Activated naive CD8-positive, alpha-beta T cell treated with anti-CD3 and anti-CD28 coated beads for 36 hours (primary cell): ENCODE measurements around the gene PI4K2B. TPM values are rescaled to one million over a fixed set of nuclear protein-coding genes. Genes with fewer than 3 reads are reported as not detected.
"Not testable (repeated sequence)": the region's sequence is repeated elsewhere in the genome, so short reads cannot be mapped to it uniquely, and the experiment has no call there.

ENCODE experiments used
- DNase-seq: peaks from one replicate; pipeline ENCODE4 v3.0.0; 2021
- H3K27ac Mint-ChIP-seq: one replicate; pipeline ENCODE4 v1.8.0; 2022; ENCODE audit warnings: mild to moderate bottlenecking, moderate library complexity, mixed read lengths
- H3K27me3 Mint-ChIP-seq: one replicate; pipeline ENCODE4 v1.8.0; 2022; ENCODE audit warnings: mild to moderate bottlenecking, mixed read lengths
- H3K36me3 Mint-ChIP-seq: one replicate; pipeline ENCODE4 v1.8.0; 2021; ENCODE audit warnings: mild to moderate bottlenecking, mixed read lengths
- H3K4me1 Mint-ChIP-seq: one replicate; pipeline ENCODE4 v1.8.0; 2021; ENCODE audit warnings: mixed read lengths
- H3K4me3 Mint-ChIP-seq: one replicate; pipeline ENCODE4 v1.8.0; 2022; ENCODE audit warnings: mild to moderate bottlenecking, moderate library complexity, mixed read lengths
- H3K9me3 Mint-ChIP-seq: one replicate; pipeline ENCODE4 v1.8.0; 2022; ENCODE audit warnings: mixed read lengths
- total RNA-seq, 2 experiments: library from RNA; stranded (reverse); gene quantifications; one replicate each; pipeline ENCODE4 v1.2.3, GENCODE V29; 2021

The PI4K2B gene
- total RNA-seq, 2 experiments from 2014 or later: 43.2 to 44.9 TPM

GRCh38 chr4:25253786-25254185 is 20.0 kb downstream of the PI4K2B start:
- not testable (repeated sequence) for DNase-seq, H3K9me3 Mint-ChIP-seq, H3K4me3 Mint-ChIP-seq, H3K27ac Mint-ChIP-seq, H3K27me3 Mint-ChIP-seq
- Mint-ChIP-seq H3K36me3 (peaks cover 17% of the 10 kb centered on the region), H3K4me1 (peaks cover 26% of the 10 kb centered on the region)

- no peak for DNase-seq
- no peaks in the 10 kb centered on the region for H3K27me3 Mint-ChIP-seq
- peaks cover 16% of the 10 kb centered on the region for H3K36me3 Mint-ChIP-seq
- no peaks in the 10 kb centered on the region for H3K9me3 Mint-ChIP-seq
- no peaks in the 10 kb centered on the region for H3K4me1 Mint-ChIP-seq
- no peak overlapping the region for H3K27ac Mint-ChIP-seq
- H3K4me3 Mint-ChIP-seq: no peak overlapping the region
These were observed 25.2 kb downstream of the PI4K2B start for GRCh38 chr4:25258980-25259578.

- Mint-ChIP-seq H3K27me3 (no peaks in the 10 kb centered on the region), H3K4me1 (no peaks in the 10 kb centered on the region), H3K9me3 (no peaks in the 10 kb centered on the region), H3K27ac (no peak overlapping the region), H3K36me3 (peaks cover 22% of the 10 kb centered on the region), H3K4me3 (no peak overlapping the region)
- no peak for DNase-seq
These were observed 38.0 kb downstream of the PI4K2B start for GRCh38 chr4:25271866-25272265.

GRCh38 chr4:25280210-25280609 is 46.4 kb downstream of the PI4K2B start:
- Mint-ChIP-seq H3K36me3 (peaks cover 19% of the 10 kb centered on the region), H3K27me3 (no peaks in the 10 kb centered on the region), H3K4me3 (no peak overlapping the region), H3K4me1 (no peaks in the 10 kb centered on the region), H3K9me3 (no peaks in the 10 kb centered on the region), H3K27ac (no peak overlapping the region)
- no peak for DNase-seq

GRCh38 chr4:25283948-25284347 is 50.1 kb downstream of the PI4K2B start:
- no peak overlapping the region for H3K27ac Mint-ChIP-seq
- peaks cover 13% of the 10 kb centered on the region for H3K27me3 Mint-ChIP-seq
- DNase-seq: no peak
- no peak overlapping the region for H3K4me3 Mint-ChIP-seq
- peaks cover 24% of the 10 kb centered on the region for H3K36me3 Mint-ChIP-seq
- H3K9me3 Mint-ChIP-seq: peaks cover 14% of the 10 kb centered on the region
- H3K4me1 Mint-ChIP-seq: no peaks in the 10 kb centered on the region

- Mint-ChIP-seq H3K4me3 (no peak overlapping the region), H3K27me3 (peaks cover 13% of the 10 kb centered on the region), H3K4me1 (no peaks in the 10 kb centered on the region), H3K36me3 (peaks cover 24% of the 10 kb centered on the region), H3K27ac (no peak overlapping the region), H3K9me3 (peaks cover 14% of the 10 kb centered on the region)
- DNase-seq: no peak
These were observed 50.6 kb downstream of the PI4K2B start for GRCh38 chr4:25284466-25284865.

GRCh38 chr4:25290490-25291067 is 56.7 kb downstream of the PI4K2B start:
- peaks cover 7% of the 10 kb centered on the region for H3K36me3 Mint-ChIP-seq
- H3K27ac Mint-ChIP-seq: no peak overlapping the region
- peaks cover 13% of the 10 kb centered on the region for H3K27me3 Mint-ChIP-seq

GRCh38 chr4:25291158-25291733 is 57.4 kb downstream of the PI4K2B start:
- no peak overlapping the region for H3K27ac Mint-ChIP-seq
- DNase-seq: no peak
- no peaks in the 10 kb centered on the region for H3K4me1 Mint-ChIP-seq
- H3K9me3 Mint-ChIP-seq: peaks cover 14% of the 10 kb centered on the region
- peaks cover 7% of the 10 kb centered on the region for H3K36me3 Mint-ChIP-seq
- H3K4me3 Mint-ChIP-seq: no peak overlapping the region
- peaks cover 13% of the 10 kb centered on the region for H3K27me3 Mint-ChIP-seq

More at GRCh38 chr4:25290490-25291067, 56.7 kb downstream of the PI4K2B start:
- H3K4me1 Mint-ChIP-seq: no peaks in the 10 kb centered on the region
- H3K9me3 Mint-ChIP-seq: peaks cover 14% of the 10 kb centered on the region
- DNase-seq: no peak
- no peak overlapping the region for H3K4me3 Mint-ChIP-seq

- no peaks in the 10 kb centered on the region for H3K36me3 Mint-ChIP-seq
- no peak overlapping the region for H3K4me3 Mint-ChIP-seq
- H3K9me3 Mint-ChIP-seq: no peaks in the 10 kb centered on the region
- H3K27me3 Mint-ChIP-seq: no peaks in the 10 kb centered on the region
- DNase-seq: no peak
- H3K27ac Mint-ChIP-seq: no peak overlapping the region
- no peaks in the 10 kb centered on the region for H3K4me1 Mint-ChIP-seq
These were observed 63.9 kb downstream of the PI4K2B start for GRCh38 chr4:25297528-25298242.

GRCh38 chr4:25299476-25300203 is 65.8 kb downstream of the PI4K2B start:
- DNase-seq: no peak
- Mint-ChIP-seq H3K27me3 (no peaks in the 10 kb centered on the region), H3K9me3 (no peaks in the 10 kb centered on the region), H3K4me3 (no peak overlapping the region), H3K4me1 (no peaks in the 10 kb centered on the region), H3K36me3 (no peaks in the 10 kb centered on the region), H3K27ac (no peak overlapping the region)

GRCh38 chr4:25301471-25301870 is 67.6 kb downstream of the PI4K2B start:
- H3K36me3 Mint-ChIP-seq: no peaks in the 10 kb centered on the region
- H3K4me1 Mint-ChIP-seq: no peaks in the 10 kb centered on the region

GRCh38 chr4:25302626-25303025 is 68.8 kb downstream of the PI4K2B start:
- H3K27ac Mint-ChIP-seq: no peak overlapping the region
- no peak for DNase-seq
- no peaks in the 10 kb centered on the region for H3K9me3 Mint-ChIP-seq
- no peaks in the 10 kb centered on the region for H3K36me3 Mint-ChIP-seq
- no peaks in the 10 kb centered on the region for H3K4me1 Mint-ChIP-seq
- no peak overlapping the region for H3K4me3 Mint-ChIP-seq
- H3K27me3 Mint-ChIP-seq: no peaks in the 10 kb centered on the region

More at GRCh38 chr4:25301471-25301870, 67.6 kb downstream of the PI4K2B start:
- Mint-ChIP-seq H3K9me3 (no peaks in the 10 kb centered on the region), H3K27ac (no peak overlapping the region), H3K4me3 (no peak overlapping the region), H3K27me3 (no peaks in the 10 kb centered on the region)
- DNase-seq: no peak

GRCh38 chr4:25303578-25303977 is 69.7 kb downstream of the PI4K2B start:
- H3K27ac Mint-ChIP-seq: no peak overlapping the region
- DNase-seq: no peak
- H3K9me3 Mint-ChIP-seq: no peaks in the 10 kb centered on the region
- no peak overlapping the region for H3K4me3 Mint-ChIP-seq
- no peaks in the 10 kb centered on the region for H3K27me3 Mint-ChIP-seq
- H3K36me3 Mint-ChIP-seq: no peaks in the 10 kb centered on the region
- H3K4me1 Mint-ChIP-seq: no peaks in the 10 kb centered on the region

- no peak for DNase-seq
These were observed 72.8 kb downstream of the PI4K2B start for GRCh38 chr4:25306518-25307057.

GRCh38 chr4:25307596-25307995 is 73.8 kb downstream of the PI4K2B start:
- no peaks in the 10 kb centered on the region for H3K36me3 Mint-ChIP-seq
- H3K27me3 Mint-ChIP-seq: no peaks in the 10 kb centered on the region
- no peak overlapping the region for H3K4me3 Mint-ChIP-seq
- no peak for DNase-seq
- H3K9me3 Mint-ChIP-seq: no peaks in the 10 kb centered on the region
- peaks cover 4% of the 10 kb centered on the region for H3K4me1 Mint-ChIP-seq
- H3K27ac Mint-ChIP-seq: no peak overlapping the region

More at GRCh38 chr4:25306518-25307057, 72.8 kb downstream of the PI4K2B start:
- Mint-ChIP-seq H3K27ac (no peak overlapping the region), H3K4me1 (no peaks in the 10 kb centered on the region), H3K9me3 (no peaks in the 10 kb centered on the region), H3K36me3 (no peaks in the 10 kb centered on the region), H3K27me3 (no peaks in the 10 kb centered on the region), H3K4me3 (no peak overlapping the region)
